Colon (tissue), 2 donors: ENCODE results near the gene STON1.
"Not testable (repeated sequence)": the region's sequence is repeated elsewhere in the genome, so short reads cannot be mapped to it uniquely, and the experiment has no call there.

Experiments
- FAIRE-seq: peaks from 2 replicates; lab custom pipeline; 2012; peaks lifted over from hg19 to GRCh38; lab: Jason Lieb, UNC
- donor health status: control.
- donor health status: control.

STON1 gene

DNA sequence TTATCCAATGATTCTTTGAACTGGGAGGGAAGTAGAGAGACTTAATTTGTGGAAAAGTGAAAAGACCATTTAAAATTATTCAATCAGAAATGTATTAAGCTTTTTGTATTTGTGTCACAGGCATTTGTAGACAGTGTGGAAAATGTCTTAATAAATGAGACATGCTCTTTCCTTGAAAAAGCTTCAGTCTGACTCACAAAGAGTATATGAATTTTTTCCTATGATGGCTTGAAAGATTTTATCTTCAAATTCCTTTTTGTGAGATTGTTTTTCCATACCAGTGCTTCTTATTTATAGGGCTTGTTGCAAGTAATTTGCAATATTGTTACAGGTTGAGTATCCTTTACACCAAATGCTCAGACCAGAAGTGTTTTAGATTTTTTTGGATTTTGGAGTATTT, 39.5 kb downstream of the STON1 start:
- FAIRE-seq, result no peak

DNA sequence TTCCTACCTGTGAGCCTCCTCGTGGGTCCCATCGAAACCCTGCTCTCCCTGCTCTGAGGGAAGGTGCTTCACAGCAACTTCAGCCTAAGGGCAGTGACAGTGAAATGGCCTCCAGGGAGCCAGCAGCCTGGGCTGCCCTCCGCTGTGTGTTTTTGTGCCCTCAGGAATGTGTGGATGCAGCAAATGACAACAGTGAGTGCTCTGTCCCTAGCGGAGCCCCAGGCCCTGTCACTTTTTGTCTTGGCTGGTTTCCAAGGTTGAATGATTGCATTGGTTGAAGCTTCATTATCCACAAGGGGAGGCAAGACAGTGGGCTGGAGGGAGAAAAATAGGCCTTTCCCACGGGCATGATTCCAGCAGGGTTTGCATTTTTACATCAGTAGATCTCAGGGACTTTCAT, 42.9 kb downstream of the STON1 start:
- FAIRE-seq, result no peak

DNA sequence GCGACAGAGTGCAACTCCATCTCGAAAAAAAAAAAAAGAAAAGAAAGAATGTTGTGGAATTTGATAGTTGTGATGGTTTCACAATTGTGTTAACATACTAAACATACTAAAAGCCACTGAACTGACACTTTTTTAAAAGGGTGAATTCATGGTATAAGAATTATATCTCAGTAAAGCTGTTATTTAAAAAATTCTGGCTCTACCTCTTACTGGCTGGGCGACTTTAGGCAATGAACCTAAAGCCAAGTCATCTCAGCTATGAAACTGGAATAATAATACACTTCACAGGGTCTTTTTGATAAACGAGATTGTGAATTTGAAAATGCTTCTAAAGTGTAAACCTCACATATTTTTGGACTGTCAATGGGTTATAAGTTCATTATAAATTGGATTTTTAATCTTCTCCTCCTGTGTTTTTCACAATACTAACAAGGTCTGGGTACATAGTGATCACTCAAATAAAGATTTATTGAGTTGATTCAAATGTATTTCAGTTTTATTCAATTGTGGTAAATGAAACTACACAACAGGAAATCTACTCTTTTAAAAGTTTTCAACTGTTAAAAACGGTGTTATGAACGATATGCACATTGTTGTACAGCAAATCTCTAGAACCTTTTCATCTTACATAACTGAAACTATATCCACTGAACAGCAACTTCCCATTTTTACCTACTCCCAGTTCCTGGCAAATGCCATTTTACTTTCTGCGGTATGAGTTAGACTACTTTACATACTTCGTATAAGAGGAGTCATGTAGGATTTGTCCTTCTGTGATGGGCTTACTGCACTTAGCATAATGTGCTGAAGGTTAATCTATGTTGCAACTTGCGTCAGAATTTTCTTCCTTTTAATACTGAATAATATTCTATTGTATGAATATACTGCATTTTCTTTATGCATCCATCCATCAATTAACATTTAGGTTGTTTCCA, 44.7 kb downstream of the STON1 start:
- no peak for FAIRE-seq

DNA sequence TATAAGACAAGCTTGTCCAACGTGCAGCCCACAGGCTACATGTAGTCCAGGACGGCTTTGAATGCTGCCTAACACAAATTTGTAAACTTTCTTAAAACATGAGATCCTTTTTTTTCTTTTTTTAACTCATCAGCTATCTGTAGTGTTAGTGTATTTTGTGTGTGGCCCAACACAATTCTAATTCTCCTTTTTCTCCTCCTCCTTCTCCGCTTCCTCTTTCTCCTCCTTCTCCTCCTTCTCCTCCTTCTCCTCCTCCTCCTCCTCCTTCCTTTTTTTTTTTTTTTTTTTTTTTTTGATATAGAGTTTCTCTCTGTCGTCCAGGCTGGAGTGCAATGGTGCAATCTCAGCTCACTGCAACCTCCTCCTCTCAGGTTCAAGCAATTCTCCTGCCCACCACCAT, 48.4 kb downstream of the STON1 start:
- FAIRE-seq, result no peak

DNA sequence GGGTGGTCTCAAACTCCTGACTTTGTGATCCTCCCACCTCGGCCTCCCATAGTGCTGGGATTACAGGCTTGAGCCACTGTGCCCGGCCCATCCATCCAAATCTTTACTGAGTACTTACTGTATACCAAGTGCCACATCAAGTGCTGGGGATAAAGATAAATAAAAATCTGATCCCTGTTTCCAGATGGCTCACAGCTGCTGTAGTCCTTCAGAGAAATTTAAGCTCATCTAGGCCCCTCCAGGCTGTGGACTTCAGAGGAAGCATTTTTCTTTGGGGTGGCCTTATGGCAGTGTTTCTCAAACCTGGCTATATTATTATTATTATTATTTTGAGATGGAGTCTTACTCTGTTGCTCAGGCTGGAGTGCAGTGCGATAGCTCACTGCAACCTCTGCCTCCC, 54.0 kb downstream of the STON1 start:
- no peak for FAIRE-seq

DNA sequence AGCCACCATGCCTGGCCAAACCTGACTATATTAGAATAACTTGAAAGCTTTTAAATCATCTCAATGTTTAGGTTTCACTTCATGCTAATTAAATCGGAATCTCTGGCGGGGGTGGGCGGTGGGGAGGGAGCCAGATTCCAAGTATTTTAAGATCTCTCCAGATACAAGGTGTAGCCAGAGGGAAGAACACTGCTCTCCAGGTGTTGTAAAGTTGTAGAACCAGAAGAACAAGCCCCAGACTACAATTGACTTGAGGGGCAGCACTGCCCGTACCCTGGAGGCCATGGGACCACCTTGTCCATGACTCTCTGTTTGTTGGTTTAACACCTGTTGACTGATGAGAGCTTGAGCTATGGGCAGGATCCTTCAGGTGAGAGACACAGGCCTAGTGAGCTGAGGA, 54.6 kb downstream of the STON1 start:
- FAIRE-seq, result no peak

DNA sequence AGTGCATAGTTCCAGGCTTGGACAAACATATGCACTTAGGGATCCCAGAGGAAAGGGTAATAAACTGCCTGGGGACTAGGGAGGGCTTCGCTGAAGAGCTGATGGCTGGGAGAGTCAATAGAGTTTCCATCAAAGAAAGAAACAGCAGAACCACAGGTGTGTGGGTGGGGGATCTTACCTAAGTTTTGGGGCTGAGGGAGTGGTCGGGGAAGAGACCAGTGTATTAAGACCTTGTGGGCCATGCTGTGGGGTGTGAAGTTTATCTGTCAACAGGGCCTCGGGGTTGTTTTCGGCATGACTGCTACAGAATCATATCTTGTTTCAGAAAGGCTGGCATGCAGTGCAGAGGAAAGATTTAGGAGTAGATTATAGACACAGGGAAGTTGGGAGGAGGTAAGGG, 56.5 kb downstream of the STON1 start:
- FAIRE-seq, result no peak

DNA sequence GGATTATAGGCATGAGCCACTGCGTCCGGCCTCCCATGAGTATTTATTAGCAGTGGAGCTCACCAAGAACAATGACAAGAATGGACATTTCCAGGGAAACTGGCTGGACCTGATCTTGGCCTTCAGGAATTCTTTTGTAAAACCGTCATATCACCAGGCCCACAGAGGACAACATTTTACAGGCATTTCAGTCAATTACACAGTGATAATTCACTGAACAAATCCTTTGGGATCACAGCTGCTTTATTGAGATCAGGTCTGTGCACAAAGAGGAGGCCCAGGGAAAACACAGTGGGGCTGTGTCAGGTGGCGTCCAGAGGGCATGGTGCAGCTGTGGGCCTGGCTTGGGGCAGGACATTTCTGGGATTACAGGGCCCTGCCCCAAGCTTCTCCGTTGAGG, 57.6 kb downstream of the STON1 start:
- FAIRE-seq, result no peak

DNA sequence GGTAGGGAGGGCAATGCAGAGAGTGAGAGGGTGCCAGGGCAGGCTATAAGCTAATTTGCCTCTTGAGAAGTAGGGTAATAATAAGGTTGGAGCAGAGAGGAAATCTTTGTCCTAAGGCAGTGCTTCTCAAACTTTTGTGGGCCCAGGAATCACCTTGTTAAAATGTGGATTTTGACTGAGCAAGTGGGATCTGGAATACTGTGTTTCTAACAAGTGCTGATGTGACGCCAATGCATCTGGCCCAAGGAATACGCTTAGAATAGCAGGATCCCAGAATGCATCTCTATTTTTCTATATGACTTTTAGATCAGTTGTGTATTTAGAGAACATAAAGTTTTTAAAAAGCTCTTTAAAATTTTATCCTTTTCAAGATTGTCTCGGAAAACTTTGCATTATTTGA, 58.0 kb downstream of the STON1 start:
- no peak for FAIRE-seq

DNA sequence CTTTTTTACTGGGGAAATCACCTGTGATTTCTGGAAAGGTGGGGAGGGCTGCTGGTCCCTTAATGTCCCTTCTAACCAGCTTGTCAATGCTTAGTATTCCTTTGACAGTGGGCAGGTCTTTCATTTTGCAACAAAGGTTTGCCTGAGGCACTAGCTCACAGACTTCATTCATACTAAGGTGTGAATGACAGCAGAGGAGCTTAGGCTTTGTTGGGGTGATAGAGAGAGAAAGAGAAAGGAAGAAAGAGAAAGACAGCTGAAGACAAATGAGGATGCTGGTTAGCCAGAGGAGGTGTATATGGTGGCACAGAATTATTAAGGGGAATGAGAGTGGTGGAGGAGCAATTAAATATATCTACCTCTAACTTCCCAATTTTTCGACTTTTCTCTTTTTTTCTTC, 58.8 kb downstream of the STON1 start:
- FAIRE-seq, result no peak

DNA sequence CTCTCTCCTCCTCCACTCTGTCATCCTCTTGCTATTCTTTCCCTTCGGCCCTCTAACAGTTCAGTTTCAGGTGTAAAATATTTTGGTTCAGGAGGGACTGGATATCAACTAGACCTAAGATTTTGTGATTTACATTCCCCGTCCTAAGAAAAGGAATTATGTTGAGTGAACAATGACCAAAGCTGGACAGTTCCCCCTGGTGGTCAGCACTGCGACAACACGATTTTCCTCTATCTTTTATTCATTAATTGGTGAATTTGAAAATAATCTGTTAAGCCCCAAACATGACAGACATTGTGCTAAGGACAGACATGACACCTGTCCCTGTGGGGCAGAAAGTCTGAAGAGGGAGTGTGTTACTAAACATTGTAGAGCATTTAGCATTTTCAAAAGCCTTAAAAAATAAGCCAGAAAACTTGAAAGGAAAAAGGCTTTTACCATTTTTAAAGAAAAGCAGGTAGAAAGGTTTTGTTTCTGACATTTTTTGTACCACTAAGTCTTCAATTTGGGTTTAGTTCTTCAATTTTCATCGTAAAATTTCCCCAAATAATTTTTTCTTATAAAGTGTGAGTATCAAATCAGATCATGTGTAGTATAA, 59.3 kb downstream of the STON1 start:
- no peak for FAIRE-seq

DNA sequence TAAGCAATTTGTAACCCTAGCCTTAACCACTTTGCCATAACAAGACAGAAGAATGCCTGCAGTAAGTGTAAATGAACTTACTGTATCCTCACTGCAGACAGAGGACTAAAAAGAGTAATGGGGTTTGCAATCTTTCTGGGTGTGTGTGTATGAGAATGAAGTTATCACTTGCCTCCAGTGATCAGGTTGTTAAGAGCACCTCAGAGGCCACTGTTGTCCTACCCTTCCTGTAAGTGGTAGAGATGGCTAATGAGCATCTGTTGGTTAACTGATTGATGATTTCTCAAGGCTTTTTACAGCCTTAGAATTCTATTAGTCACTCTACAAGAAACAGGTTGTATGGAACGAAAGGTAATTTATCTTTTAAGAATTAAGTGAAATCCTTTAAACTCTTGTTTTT, 60.1 kb downstream of the STON1 start:
- FAIRE-seq, result no peak

DNA sequence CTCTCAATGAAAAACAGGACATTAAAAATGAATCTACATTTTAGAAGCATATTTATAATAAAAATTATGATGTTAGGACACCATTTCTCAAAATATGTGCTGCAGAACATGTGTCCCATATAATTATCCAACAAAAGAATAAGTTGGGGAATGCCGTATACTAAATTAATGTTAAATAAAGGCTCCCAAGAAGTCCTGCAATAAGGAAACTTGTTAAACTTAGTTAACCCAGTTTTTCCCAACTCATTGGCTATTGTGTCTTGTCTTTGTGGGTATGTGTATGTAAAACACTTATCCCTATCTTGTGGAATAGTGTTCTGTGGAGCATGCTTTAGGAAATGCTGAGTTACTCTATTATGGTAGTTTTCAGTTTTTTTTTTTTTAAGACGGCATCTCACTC, 62.1 kb downstream of the STON1 start:
- FAIRE-seq, result no peak

DNA sequence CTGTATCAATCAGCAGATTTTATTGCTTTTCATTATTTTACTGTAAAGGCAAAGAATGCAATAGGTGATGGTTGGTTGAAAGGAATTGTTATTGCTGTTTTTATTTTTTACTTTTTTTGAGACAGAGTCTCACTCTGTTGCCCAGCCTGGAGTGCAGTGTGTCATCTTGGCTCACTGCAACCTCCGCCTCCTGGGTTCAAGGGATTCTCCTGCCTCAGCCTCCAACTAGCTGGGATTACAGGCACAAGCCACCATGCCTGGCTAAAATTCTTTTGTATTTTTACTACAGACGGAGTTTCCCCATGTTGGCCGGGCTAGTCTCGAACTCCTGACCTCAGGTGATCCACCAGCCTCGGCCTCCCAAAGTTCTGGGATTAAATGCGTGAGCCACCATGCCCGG, 66.8 kb downstream of the STON1 start:
- not testable (repeated sequence) for FAIRE-seq

DNA sequence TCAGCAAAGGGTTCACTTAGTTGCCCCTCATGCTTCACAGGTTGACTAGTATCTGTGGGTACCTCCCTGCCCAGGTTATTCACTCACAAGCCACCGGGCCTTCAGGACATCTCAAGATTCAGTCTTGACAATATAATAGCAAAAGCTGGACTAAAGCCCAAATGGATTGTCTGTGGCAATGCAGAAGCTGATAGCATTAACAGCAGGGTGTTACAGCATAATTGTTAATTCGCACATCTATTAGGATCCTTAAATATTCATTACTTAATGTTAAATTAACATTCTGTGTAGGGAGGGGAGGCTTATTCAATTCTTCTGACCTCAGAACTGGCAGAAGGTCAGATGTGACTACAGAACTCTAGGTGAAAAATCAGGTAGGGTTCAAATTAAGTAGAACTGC, 67.5 kb downstream of the STON1 start:
- no peak for FAIRE-seq

DNA sequence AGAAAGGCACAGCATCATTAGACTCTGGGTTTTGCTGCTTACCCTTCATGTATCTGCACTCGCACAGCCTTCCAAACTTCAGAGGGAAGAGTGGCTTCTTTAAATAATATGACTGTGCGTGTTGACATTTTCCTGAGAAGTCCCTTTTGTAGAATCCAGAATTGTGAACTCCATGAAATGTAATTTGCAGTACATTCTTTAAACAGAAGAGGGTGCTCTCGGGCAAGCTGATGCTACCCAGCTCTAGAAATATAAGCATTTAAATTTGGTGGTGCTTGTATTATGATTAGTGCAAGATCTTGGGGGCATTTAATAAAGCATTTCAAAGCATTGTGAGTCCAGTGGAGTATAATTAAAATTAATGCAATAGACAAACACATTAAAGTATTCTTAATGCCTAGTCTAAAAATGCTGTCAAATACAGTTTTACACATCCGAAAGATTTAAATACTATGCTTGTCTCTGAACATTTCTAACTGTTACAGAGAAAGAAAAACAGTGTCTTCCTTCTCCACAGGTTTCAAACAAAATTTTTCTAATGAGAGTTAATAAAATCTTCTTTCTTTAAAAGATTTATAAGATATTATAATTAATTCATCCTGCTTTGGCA, 70.4 kb downstream of the STON1 start:
- no peak for FAIRE-seq

DNA sequence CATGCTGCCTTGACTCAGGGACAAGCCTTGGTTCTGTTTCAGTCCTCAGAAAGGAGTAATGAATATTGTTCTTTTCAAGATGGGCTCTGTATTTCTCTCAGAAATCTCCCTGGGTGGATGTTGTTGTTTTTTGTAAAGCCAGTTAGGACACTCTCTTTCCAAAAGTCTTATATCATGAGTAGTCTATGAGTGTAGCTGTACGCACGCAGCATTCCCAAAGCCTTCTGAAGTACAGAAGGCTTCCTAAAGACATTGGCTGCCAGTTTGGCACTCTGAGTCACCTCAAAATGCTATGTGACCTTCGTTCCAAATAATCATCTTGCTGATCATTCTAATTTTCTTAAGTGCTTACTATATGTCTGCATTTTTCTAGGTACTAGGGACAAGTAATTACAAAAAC, 71.0 kb downstream of the STON1 start:
- no peak for FAIRE-seq

DNA sequence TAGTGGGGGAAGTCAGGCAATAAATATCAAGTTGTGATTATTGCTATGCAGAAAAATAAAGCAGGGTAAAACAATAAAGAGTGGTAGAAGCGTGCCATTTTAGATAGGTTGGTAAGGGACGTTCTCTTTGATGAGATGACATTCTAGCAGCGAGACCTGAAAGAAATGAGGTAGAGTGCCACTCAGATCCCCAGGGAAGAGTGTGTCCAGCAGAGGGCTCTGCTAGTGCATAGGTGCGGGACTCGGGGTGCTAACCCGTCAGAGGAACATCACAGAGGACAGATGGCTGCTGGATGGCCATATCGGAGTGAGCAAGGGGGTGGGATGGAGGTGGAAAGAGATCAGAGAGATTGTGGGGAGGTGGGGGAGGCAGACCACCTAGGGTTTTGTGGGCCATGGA, 71.4 kb downstream of the STON1 start:
- FAIRE-seq, result no peak

DNA sequence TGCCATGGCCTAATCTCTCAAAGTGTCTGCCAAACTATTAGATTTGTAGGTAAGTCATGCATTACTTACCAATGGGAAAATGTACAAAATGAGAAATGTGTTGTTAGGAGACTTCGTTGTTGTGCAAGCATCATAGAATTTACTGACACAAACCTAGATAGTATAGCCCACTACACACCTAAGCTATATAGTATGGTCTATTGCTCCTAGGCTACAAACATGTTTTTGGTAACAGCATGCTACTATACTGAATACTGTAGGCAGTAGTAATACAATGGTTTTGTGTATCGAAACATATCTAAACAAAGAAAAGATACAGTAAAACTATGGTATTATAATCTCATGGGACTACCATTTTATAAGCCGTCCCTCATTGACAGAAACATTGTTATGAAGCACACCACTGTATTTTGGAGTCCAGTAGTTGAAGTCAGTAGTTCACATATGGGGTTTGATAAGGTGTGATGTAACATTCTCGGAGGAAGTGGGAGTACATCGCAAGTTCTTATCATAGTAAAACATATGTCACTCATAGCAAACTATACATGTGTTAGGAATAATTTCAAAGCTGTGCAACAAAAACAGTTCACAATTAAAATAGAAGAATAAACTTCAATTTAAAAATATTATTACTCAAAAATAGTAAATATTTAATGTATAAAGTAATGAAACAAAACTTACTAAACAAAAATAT, 75.7 kb downstream of the STON1 start:
- FAIRE-seq, result no peak

DNA sequence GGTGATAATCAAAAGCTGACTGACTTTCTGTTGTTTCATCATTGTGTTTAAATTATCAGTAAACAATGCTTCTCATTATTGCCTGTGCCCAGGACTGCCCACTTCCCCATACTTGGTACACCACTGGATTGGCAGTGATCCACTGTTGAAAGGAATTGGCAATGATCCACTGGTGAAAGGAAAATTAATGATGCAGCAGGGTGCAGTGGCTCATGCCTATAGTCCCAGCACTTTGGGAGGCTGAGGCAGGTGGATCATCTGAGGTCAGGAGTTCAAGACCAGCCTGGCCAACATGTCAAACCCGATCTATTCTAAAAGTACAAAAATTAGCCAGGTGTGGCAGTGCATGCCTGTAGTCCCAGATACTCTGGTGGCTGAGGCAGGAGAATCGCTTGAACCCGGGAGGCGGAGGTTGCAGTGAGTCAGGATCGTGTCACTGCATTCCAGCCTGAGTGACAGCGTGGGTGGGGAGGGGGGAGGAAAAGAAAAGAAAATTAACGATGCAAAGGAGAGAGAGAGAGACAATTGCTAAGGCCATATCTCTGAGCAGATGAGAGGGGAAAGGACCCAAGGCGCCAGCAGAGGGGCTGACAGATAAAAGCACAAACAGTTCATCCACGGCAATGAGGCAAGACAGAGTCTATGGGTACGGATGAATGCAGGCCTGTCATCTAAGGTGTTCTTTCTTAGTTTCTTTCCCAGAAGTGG, 77.5 kb downstream of the STON1 start:
- FAIRE-seq, result no peak

DNA sequence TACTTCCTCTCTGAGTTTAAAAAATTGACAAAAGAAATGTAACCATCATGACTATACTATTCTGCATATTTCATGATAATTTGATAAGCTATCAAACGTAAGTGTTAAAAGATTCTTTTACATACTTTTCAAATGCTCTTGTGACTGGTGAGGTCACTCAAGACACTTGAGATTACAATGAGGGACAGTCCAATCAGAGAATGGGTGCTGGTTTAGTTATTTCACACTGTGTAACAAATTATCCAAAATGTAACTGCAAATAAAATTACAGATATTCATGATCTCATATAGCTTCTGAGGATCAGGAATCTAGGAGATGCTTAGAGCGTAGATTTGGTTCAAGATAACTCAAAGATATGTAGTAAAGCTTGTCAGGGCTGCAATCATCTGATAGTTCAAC, 83.3 kb downstream of the STON1 start:
- FAIRE-seq, result no peak

DNA sequence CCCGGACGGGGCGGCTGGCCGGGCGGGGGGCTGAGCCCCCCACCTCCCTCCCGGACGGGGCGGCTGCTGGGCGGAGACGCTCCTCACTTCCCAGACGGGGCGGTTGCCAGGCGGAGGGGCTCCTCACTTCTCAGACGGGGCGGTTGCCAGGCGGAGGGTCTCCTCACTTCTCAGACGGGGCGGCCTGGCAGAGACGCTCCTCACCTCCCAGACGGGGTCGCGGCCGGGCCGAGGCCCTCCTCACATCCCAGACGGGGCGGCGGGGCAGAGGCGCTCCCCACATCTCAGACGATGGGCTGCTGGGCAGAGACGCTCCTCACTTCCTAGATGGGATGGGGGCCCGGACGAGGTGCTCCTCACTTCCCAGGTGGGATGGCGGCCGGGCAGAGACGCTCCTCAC, 84.6 kb downstream of the STON1 start:
- not testable (repeated sequence) for FAIRE-seq
